Measurements from ENCODE around the gene ZNF691.

- TF ChIP-seq CTCF (IDR thresholded peaks at IDR 0.05) (no peak), HMGA2 (CRISPR knock-in tag; IDR thresholded peaks at IDR 0.05) (no peak), FOXP4 (CRISPR knock-in tag; IDR thresholded peaks at IDR 0.05) (no peak), HMGXB4 (CRISPR knock-in tag; IDR thresholded peaks at IDR 0.05) (no peak), ZNF138 (CRISPR knock-in tag; conservative IDR thresholded peaks at IDR 0.05) (no peak), MAX (CRISPR knock-in tag; IDR thresholded peaks at IDR 0.05) (no peak), JUN (CRISPR knock-in tag; IDR thresholded peaks at IDR 0.05) (no peak), E2F4 (CRISPR knock-in tag; IDR thresholded peaks at IDR 0.05; ENCODE audit: borderline replicate concordance, low read depth) (no peak), ZNF121 (CRISPR knock-in tag; IDR thresholded peaks at IDR 0.05) (no peak), AFF4 (CRISPR knock-in tag; IDR thresholded peaks at IDR 0.05; ENCODE audit: borderline replicate concordance) (no peak), SP1 (CRISPR knock-in tag; conservative IDR thresholded peaks at IDR 0.05) (no peak), ZNF263 (CRISPR knock-in tag; IDR thresholded peaks at IDR 0.05; ENCODE audit: low read depth) (no peak), ATF6 (CRISPR knock-in tag; IDR thresholded peaks at IDR 0.05) (no peak)
These were observed 44.5 kb upstream of the ZNF691 start for GRCh38 chr1:42801832-42802473.
